Lower leg skin (tissue), 3 donors: ENCODE data around the gene FAM124A.

ENCODE experiments used
- POLR2A ChIP-seq, 2 donors: fragments of 450-650 bp; IDR thresholded peaks; one replicate each; pipeline ENCODE4 v1.6.1; 2016 to 2017; ENCODE audit warnings: antibody characterized with exemption in 2 of 2, mild to moderate bottlenecking in 1 of 2, moderate library complexity in 1 of 2
- TF ChIP-seq, protein P1 (sequence below), 3 donors: fragments of 450-650 bp; IDR thresholded peaks; one replicate each; pipeline ENCODE4 v1.5.1; 2016; ENCODE audit warnings: antibody characterized with exemption in 3 of 3, mild to moderate bottlenecking in 3 of 3, moderate library complexity in 2 of 3

DNA sequence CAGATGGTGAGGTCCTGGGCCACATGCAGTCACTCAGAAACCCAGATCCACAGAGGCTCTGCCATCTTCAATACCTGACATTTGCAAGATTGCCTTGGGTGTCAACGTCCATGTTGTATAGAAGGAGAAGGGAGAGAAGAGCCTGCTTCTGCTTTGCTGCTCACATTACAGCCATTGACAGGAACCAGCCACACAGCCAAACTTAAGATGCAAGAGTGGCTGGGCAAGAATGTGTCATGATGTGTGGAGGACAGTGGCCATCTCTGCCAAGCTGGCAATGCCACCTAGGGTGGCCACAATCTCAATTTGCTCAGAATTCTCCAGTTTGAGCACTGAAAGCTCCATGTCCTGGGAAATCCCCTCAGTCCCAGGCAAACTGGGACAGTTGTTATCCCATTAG lies 91.4 kb downstream of the FAM124A start:
- TF ChIP-seq, protein P1, sequence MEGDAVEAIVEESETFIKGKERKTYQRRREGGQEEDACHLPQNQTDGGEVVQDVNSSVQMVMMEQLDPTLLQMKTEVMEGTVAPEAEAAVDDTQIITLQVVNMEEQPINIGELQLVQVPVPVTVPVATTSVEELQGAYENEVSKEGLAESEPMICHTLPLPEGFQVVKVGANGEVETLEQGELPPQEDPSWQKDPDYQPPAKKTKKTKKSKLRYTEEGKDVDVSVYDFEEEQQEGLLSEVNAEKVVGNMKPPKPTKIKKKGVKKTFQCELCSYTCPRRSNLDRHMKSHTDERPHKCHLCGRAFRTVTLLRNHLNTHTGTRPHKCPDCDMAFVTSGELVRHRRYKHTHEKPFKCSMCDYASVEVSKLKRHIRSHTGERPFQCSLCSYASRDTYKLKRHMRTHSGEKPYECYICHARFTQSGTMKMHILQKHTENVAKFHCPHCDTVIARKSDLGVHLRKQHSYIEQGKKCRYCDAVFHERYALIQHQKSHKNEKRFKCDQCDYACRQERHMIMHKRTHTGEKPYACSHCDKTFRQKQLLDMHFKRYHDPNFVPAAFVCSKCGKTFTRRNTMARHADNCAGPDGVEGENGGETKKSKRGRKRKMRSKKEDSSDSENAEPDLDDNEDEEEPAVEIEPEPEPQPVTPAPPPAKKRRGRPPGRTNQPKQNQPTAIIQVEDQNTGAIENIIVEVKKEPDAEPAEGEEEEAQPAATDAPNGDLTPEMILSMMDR (IDR thresholded peaks at IDR 0.05) = no peak
- no peak for TF ChIP-seq POLR2A (IDR thresholded peaks at IDR 0.05)
